Activated naive CD4-positive, alpha-beta T cell treated with anti-CD3 and anti-CD28 coated beads for 36 hours (primary cell): ENCODE results near the gene NR2F1. TPM values are rescaled to one million over a fixed set of nuclear protein-coding genes. Genes with fewer than 3 reads are reported as not detected.

Experiments used
- CTCF ChIA-PET: fragments of 350-600 bp; sonication (Branson Sonifier 250); formaldehyde crosslinking; loops from one replicate; lab custom pipeline; 2021; ENCODE audit warnings: antibody characterized with exemption; lab: Charles Lee
- DNase-seq: peaks from one replicate; pipeline ENCODE4 v3.0.0-alpha.2; 2020
- H3K27ac Mint-ChIP-seq: one replicate; pipeline ENCODE4 v1.8.0; 2021; ENCODE audit warnings: mild to moderate bottlenecking, mixed read lengths
- H3K27me3 Mint-ChIP-seq: one replicate; pipeline ENCODE4 v1.8.0; 2021; ENCODE audit warnings: low read depth, mixed read lengths
- H3K36me3 Mint-ChIP-seq: one replicate; pipeline ENCODE4 v1.8.0; 2021; ENCODE audit warnings: low read depth, mixed read lengths
- H3K4me1 Mint-ChIP-seq: one replicate; pipeline ENCODE4 v1.8.0; 2021; ENCODE audit warnings: low read depth, mixed read lengths
- H3K4me3 Mint-ChIP-seq: one replicate; pipeline ENCODE4 v1.8.0; 2021; ENCODE audit warnings: mild to moderate bottlenecking, moderate library complexity, mixed read lengths
- H3K9me3 Mint-ChIP-seq: one replicate; pipeline ENCODE4 v1.8.0; 2021; ENCODE audit warnings: mixed read lengths
- intact Hi-C: fragments of 100-400 bp; cut with micrococcal nuclease; formaldehyde crosslinking; loops from one replicate; pipeline ENCODE4 v1.15.1; 2023
- total RNA-seq, 2 experiments: library from RNA; stranded (reverse); gene quantifications; one replicate each; pipeline ENCODE4 v1.2.3, GENCODE V29; 2021

The NR2F1 gene
- total RNA-seq, 2 experiments from 2014 or later: not detected

DNA sequence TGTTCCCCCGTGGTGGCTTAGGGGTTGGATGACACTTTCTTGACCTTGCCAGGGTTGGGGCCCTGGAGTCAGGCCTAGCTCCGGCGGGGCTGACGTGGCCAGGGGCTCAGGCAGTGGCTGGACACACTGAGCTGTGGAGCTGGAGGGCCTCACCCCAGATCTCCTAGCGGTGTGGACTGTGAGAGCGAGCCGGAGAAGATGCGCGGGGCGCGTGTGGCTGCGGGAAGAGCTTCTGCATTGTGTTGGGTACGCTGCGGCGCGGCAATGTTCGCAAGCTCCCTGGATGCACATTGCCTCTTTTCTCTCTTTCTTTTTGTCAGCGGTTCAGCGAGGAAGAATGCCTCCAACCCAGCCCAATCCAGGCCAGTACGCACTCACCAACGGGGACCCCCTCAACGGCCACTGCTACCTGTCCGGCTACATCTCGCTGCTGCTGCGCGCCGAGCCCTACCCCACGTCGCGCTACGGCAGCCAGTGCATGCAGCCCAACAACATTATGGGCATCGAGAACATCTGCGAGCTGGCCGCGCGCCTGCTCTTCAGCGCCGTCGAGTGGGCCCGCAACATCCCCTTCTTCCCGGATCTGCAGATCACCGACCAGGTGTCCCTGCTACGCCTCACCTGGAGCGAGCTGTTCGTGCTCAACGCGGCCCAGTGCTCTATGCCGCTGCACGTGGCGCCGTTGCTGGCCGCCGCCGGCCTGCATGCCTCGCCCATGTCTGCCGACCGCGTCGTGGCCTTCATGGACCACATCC is 4.8 kb downstream of the NR2F1 start:
- Mint-ChIP-seq H3K27me3 (peaks cover 59% of the 10 kb centered on the region), H3K4me3 (no peak overlapping the region), H3K9me3 (peaks cover 3% of the 10 kb centered on the region), H3K27ac (no peak overlapping the region), H3K4me1 (peaks cover 27% of the 10 kb centered on the region), H3K36me3 (peaks cover 8% of the 10 kb centered on the region)
- intact Hi-C loops: loop anchor here (10.0 kb wide), 2 partner anchors 937 to 1943 kb away; no protein-coding TSS in a partner anchor
- no peak for DNase-seq
- CTCF ChIA-PET: interaction anchor here (1.3 to 1.9 kb wide), 2 partner anchors 15 to 16 kb away, joined by 3 to 7 read pairs; no protein-coding TSS in a partner anchor

DNA sequence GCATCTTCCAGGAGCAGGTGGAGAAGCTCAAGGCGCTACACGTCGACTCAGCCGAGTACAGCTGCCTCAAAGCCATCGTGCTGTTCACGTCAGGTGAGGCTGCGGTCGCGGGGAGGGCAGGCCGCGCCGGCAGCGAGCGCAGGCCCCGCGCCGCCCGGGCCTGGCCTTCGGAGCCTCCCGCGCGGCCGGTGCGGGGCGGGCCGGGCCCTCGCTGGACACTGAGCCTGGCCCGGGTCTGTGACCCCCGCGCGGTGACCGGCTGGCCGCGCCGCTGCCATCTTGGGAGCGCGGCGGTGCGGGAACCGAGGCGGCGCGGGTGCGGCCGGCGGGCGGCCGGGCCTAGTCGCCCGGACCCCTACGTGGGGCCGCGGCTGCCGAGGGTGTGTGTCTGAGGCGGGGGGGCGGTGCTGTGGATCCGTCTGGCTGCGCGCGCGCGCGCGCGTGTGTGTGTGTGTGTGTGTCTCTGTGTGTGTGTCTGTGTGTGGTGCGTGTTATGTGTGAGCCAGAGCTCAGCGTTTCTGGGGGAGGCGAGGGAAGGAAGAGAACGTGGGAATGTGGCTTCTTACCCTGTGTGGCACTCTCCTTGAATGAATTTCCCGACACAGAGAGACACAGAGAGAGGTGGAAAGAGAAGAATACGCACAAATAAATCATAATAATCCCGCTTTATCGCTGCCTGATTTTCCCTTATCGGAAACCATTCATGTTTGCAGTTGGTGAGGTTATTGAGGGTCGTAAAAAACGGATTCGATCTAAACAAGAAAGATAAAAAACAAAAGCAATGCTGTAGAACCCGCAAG is 5.5 kb downstream of the NR2F1 start:
- peaks cover 64% of the 10 kb centered on the region for H3K27me3 Mint-ChIP-seq
- H3K27ac Mint-ChIP-seq: no peak overlapping the region
- H3K4me3 Mint-ChIP-seq: peak overlapping the region; percentile 22
- intact Hi-C loops: loop anchor here (1.0 to 10.0 kb wide), 3 partner anchors 14 to 1944 kb away; no protein-coding TSS in a partner anchor
- CTCF ChIA-PET: interaction anchor here (1.1 kb wide), 1 partner anchor 17 kb away, joined by 3 read pairs; no protein-coding TSS in a partner anchor
- H3K9me3 Mint-ChIP-seq: peaks cover 3% of the 10 kb centered on the region
- H3K36me3 Mint-ChIP-seq: peaks cover 8% of the 10 kb centered on the region
- H3K4me1 Mint-ChIP-seq: peaks cover 27% of the 10 kb centered on the region
- no peak for DNase-seq

DNA sequence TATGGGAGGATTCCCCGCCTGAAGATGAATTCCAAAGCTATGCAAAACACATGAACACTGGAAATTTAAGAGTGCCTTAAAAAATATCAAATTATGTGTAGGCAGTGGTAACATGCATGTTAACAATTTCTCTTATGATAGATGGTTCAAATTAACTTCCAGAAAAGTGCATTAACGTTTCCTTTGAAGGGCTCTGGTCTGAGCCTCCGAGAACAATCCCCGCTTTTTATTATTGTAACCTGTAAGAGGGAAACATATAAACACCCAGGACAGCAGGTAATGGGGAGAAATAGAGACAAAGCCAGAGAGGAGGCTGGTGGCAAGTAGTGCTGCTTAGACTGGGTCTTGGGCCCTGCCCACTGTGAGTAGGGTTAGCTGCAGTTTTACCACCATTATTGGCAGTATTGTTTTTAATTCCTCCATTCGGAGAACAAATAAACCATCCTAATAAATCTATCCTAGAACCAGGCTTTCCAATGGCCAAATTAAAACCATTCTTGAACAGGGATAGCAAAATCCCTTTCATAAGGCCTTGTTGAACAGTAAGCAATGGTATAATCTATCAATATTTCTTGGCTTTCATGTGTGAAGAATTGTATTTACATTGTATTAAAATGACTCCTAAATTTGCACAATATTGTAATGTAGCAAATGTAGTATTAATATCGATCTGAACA is 6.3 kb downstream of the NR2F1 start:
- no peak overlapping the region for H3K27ac Mint-ChIP-seq
- intact Hi-C loops: loop anchor here (1.0 to 10.0 kb wide), 3 partner anchors 13 to 1944 kb away; no protein-coding TSS in a partner anchor

DNA sequence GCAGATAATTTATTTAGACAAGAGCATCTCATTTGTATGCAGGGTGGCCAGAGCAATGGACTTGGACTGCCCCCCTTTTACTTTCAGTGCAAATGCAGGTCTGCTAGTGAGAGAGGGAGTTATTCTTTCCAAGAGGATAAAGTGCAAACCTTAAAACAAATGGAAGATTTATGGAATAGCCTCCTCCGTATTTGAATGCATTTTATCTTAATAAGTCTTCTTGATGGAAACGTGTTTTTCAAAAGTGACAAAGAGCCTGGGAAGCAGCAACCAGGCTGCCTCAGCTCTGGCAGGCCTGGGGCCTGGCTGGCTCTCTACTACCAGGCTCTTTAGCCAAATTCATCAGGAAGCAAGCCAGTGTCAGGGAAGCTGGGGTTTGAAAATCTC is 6.8 kb downstream of the NR2F1 start:
- peaks cover 10% of the 10 kb centered on the region for H3K36me3 Mint-ChIP-seq
- H3K9me3 Mint-ChIP-seq: peaks cover 3% of the 10 kb centered on the region
- H3K27me3 Mint-ChIP-seq: peaks cover 73% of the 10 kb centered on the region
- no peak for DNase-seq
- intact Hi-C loops: loop anchor here (1.0 to 10.0 kb wide), 3 partner anchors 12 to 1945 kb away; no protein-coding TSS in a partner anchor
- H3K4me1 Mint-ChIP-seq: peaks cover 30% of the 10 kb centered on the region
- no peak overlapping the region for H3K27ac Mint-ChIP-seq
- CTCF ChIA-PET: interaction anchor here (1.1 kb wide), 1 partner anchor 16 kb away, joined by 3 read pairs; no protein-coding TSS in a partner anchor
- no peak overlapping the region for H3K4me3 Mint-ChIP-seq

More for the DNA sequence above, 6.3 kb downstream of the NR2F1 start:
- peaks cover 3% of the 10 kb centered on the region for H3K9me3 Mint-ChIP-seq
- H3K36me3 Mint-ChIP-seq: peaks cover 10% of the 10 kb centered on the region
- CTCF ChIA-PET: interaction anchor here (1.1 kb wide), 1 partner anchor 17 kb away, joined by 3 read pairs; no protein-coding TSS in a partner anchor
- H3K4me3 Mint-ChIP-seq: no peak overlapping the region
- DNase-seq: no peak
- H3K4me1 Mint-ChIP-seq: peaks cover 30% of the 10 kb centered on the region
- peaks cover 68% of the 10 kb centered on the region for H3K27me3 Mint-ChIP-seq

DNA sequence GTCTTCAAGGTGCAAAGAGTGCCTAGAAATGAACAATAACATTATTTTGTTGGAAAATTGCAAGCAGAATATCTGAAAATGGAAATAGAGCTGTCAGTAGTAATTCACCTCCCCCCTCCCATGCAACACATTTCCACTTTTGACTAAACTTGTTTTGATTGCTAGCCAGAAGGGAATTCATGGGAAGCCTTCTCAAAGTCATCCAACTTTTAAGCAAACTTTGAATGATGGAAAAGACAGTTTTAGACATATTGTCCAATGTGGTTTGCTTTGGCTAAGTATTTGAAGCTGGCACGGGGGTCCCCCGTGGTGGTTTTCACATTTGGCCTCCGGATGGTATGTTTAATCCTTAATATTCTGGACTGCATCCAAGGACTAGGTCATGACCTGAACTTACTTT is 7.5 kb downstream of the NR2F1 start:
- Mint-ChIP-seq H3K36me3 (peaks cover 10% of the 10 kb centered on the region), H3K27me3 (peaks cover 76% of the 10 kb centered on the region), H3K4me1 (peaks cover 32% of the 10 kb centered on the region), H3K9me3 (peaks cover 3% of the 10 kb centered on the region), H3K27ac (no peak overlapping the region), H3K4me3 (no peak overlapping the region)
- CTCF ChIA-PET: no interaction called here
- intact Hi-C loops: no loop called here
- no peak for DNase-seq

DNA sequence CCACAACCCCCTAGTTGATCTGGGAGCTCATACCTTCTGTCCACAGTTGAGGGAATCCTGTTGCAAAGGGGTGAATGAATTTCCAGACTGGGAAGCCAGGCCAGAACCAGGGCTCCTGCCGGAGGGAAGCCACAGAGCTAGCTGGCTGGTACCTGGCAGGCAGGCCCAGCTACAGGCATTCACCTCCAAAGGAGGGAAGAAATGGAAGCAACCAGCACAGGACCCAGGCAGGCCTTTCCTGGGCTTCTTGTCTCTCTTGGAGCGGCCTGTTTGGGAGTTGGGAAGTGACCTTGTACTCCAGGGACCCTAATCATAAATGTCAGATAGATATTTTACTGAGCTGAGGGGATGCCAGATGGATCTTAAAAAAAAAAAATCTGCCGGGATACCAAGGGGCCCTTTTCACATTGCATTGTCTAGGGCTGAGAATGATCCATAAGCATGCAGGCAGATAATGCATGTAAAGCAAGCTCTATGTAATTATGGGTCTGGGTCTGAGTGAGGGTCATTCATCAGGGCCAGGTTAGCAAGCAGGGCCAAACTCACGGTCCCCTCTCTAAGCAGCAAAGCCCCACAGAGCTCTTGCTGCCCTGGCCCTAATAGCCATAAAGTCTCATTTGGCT is 8.4 kb downstream of the NR2F1 start:
- Mint-ChIP-seq H3K27me3 (peaks cover 77% of the 10 kb centered on the region), H3K27ac (no peak overlapping the region), H3K4me3 (no peak overlapping the region), H3K9me3 (peaks cover 3% of the 10 kb centered on the region), H3K4me1 (peaks cover 29% of the 10 kb centered on the region), H3K36me3 (peaks cover 13% of the 10 kb centered on the region)
- CTCF ChIA-PET: interaction anchor here (0.6 kb wide), 3 partner anchors 8 to 505 kb away, joined by 3 to 4 read pairs (median 3); no protein-coding TSS in a partner anchor
- no peak for DNase-seq
- intact Hi-C loops: no loop called here

DNA sequence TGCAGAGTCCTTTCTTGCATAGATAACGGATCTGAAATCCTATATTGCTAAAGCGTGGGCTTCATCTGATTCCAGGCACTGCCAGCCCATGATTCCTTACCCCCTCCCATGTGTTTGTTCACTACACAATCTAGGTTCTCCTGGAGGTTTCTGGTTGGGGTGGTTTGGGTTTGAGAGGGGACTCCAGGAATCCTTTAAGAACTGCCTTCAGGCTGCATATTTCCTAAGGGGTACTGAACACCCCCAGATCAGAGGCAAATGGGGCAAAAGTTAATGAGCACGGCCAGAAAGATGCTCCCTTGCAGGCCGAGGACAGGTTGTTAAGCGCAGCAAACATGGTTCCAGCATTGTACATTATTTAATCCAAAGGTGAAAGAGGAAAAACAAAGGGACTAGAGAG is 9.9 kb downstream of the NR2F1 start:
- Mint-ChIP-seq H3K4me1 (peaks cover 19% of the 10 kb centered on the region), H3K27ac (no peak overlapping the region), H3K36me3 (peaks cover 8% of the 10 kb centered on the region), H3K27me3 (peaks cover 73% of the 10 kb centered on the region), H3K4me3 (no peak overlapping the region), H3K9me3 (peaks cover 1% of the 10 kb centered on the region)
- CTCF ChIA-PET: interaction anchor here (1.2 kb wide), 1 partner anchor 15 kb away, joined by 4 read pairs; no protein-coding TSS in a partner anchor
- intact Hi-C loops: no loop called here
- DNase-seq: no peak

DNA sequence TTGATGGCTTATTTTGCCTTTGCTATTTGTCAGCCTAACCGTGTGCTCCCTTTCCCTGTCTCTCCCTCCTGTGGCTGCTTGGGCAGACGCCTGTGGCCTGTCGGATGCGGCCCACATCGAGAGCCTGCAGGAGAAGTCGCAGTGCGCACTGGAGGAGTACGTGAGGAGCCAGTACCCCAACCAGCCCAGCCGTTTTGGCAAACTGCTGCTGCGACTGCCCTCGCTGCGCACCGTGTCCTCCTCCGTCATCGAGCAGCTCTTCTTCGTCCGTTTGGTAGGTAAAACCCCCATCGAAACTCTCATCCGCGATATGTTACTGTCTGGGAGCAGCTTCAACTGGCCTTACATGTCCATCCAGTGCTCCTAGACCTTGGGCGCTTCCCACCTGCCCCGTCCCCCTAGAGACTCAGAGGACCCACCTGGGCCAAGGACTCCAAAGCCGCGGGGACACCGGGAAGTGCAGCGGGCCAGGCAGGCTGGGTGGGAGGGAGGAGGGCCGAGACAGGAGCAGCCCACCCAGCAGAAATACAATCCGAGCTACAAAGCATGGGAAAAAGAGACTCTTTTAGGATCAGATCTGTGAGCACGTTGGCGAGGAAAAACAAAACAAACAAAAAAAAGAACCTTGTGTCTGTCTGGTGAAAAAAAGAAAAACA is 10.6 kb downstream of the NR2F1 start:
- Mint-ChIP-seq H3K4me3 (no peak overlapping the region), H3K27ac (no peak overlapping the region)
- CTCF ChIA-PET: interaction anchor here (1.2 kb wide), 1 partner anchor 14 kb away, joined by 4 read pairs; no protein-coding TSS in a partner anchor

DNA sequence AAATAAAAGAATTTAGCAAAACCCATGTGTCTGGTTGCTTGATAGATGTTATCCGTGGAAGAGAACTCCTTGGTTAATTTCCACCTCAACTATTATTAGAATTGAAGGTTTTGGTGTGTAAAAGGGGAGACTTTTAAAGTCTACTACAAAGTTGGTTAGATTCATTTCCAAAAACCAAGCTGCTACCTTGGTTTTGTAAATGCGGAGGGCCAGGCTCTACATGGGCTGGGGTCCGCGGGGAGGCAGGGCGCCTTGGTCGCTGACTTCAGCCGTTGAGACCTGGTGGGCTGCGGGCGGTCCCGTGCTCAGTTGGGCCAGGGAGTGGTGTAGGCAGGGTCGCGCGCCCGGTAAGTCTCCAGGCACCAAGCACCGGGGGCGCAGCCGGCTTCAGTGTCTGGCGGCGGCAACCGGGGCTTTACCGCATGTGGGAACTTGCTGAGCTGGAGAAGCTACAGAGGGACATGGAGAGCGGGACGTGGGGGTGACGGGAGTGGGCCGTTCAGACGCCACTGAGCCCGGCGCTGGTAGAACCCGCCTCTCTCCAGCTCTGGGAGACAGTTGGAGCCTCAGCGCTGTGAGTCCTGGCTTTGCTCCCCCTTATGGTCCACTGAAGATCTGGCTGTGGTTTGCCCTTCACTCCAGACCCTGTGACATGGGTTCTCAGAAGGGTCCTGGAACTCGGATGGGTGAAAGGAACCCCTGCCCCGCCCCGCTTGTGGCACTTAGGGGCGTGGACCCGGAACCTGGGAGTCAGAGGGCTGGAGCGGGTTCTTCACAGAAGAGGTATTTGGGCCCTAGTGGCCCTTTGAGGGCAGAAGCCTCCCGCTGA is 11.8 kb downstream of the NR2F1 start:
- no peak for DNase-seq

More for the DNA sequence above, 10.6 kb downstream of the NR2F1 start:
- H3K9me3 Mint-ChIP-seq: peaks cover 1% of the 10 kb centered on the region
- peaks cover 15% of the 10 kb centered on the region for H3K4me1 Mint-ChIP-seq
- DNase-seq: no peak
- H3K36me3 Mint-ChIP-seq: peaks cover 8% of the 10 kb centered on the region
- intact Hi-C loops: no loop called here
- peaks cover 72% of the 10 kb centered on the region for H3K27me3 Mint-ChIP-seq

DNA sequence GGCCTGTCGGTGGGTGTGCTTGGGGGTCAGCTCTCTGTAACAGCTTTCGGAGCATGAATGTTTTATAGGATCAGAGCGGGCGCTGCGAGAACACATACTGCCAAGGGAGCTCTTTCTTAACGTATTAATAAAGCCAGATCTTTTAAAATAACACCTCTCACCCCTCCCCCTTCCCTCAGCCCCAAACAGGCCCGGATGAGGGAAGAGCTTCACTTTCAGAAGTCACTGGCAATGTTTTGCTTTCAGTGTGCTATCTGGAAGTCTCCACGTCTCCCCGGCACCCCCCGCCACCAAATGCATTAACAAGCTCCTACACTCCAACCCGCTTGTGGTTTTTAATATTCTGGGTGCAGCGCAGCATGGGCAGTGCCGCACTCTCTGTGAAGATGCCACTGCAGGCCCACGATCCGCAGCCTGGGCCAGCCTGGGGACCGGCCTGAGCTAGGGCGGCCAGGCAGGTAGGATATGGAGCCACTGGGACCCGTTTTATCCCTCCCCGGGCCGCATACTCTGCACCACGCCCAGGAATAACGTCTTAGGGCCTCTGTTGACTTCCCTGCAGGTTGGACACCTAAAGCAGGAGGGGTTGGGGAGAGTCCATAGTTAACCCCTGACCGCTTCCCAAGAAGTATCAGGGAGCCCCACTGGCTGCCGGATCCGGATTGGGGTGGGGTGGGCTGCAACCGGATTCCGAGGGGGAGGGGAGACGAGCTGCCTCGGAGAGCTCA is 12.6 kb downstream of the NR2F1 start:
- DNase-seq: no peak
- intact Hi-C loops: no loop called here
- Mint-ChIP-seq H3K9me3 (no peaks in the 10 kb centered on the region), H3K36me3 (peaks cover 4% of the 10 kb centered on the region), H3K4me1 (peaks cover 12% of the 10 kb centered on the region), H3K27ac (no peak overlapping the region), H3K4me3 (no peak overlapping the region), H3K27me3 (peaks cover 56% of the 10 kb centered on the region)
- CTCF ChIA-PET: interaction anchor here (0.8 to 1.1 kb wide), 2 partner anchors 9 to 10 kb away, joined by 3 to 4 read pairs; no protein-coding TSS in a partner anchor

More for the DNA sequence above, 11.8 kb downstream of the NR2F1 start:
- Mint-ChIP-seq H3K36me3 (peaks cover 4% of the 10 kb centered on the region), H3K9me3 (no peaks in the 10 kb centered on the region), H3K27ac (no peak overlapping the region), H3K27me3 (peaks cover 63% of the 10 kb centered on the region), H3K4me1 (peaks cover 12% of the 10 kb centered on the region), H3K4me3 (no peak overlapping the region)
- CTCF ChIA-PET: interaction anchor here (0.8 kb wide), 1 partner anchor 11 kb away, joined by 3 read pairs; no protein-coding TSS in a partner anchor
- intact Hi-C loops: no loop called here
